Stimulated activated CD8-positive, alpha-beta memory T cell treated with anti-CD3 and anti-CD28 coated beads, Interleukin-15, amount 100 ng/mL, for 1 hour (primary cell): Measurements from ENCODE around the gene LDLRAD4.

Source experiments
- DNase-seq: peaks from one replicate; pipeline ENCODE4 v3.0.0-alpha.2; 2020; ENCODE audit warnings: low read depth

The LDLRAD4 gene

GRCh38 chr18:13430663-13431062 lies 212.1 kb downstream of the LDLRAD4 start:
- DNase-seq = no peak

- DNase-seq = no peak
These were observed 213.3 kb downstream of the LDLRAD4 start for GRCh38 chr18:13431886-13432285.

GRCh38 chr18:13433125-13433524 lies 214.6 kb downstream of the LDLRAD4 start:
- no peak for DNase-seq

GRCh38 chr18:13433685-13434084 lies 215.1 kb downstream of the LDLRAD4 start:
- DNase-seq = no peak

- no peak for DNase-seq
These were observed 216.3 kb downstream of the LDLRAD4 start for GRCh38 chr18:13434854-13435253.

- DNase-seq = no peak
These were observed 217.2 kb downstream of the LDLRAD4 start for GRCh38 chr18:13435586-13436333.

DNA sequence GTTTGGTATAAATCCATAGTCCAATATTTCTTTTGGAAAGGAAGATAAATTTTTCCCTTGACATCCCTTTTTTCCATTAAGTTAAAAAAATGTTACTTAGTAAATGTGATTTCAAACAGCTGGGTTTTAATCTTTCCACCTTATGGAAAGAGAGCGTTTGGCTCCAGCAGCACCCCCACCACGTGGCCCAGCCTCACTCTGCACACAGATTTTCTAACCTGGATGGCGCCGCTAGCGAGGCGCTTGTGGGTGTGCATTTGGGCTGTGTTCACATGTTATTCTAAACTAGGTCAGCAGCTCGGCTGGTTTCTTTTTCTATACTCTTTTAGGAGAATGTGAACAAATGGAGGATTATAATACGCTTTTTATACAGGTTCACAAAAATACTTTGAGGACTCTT lies 218.0 kb downstream of the LDLRAD4 start:
- DNase-seq = no peak

GRCh38 chr18:13437034-13437433 lies 218.5 kb downstream of the LDLRAD4 start:
- DNase-seq = no peak

DNA sequence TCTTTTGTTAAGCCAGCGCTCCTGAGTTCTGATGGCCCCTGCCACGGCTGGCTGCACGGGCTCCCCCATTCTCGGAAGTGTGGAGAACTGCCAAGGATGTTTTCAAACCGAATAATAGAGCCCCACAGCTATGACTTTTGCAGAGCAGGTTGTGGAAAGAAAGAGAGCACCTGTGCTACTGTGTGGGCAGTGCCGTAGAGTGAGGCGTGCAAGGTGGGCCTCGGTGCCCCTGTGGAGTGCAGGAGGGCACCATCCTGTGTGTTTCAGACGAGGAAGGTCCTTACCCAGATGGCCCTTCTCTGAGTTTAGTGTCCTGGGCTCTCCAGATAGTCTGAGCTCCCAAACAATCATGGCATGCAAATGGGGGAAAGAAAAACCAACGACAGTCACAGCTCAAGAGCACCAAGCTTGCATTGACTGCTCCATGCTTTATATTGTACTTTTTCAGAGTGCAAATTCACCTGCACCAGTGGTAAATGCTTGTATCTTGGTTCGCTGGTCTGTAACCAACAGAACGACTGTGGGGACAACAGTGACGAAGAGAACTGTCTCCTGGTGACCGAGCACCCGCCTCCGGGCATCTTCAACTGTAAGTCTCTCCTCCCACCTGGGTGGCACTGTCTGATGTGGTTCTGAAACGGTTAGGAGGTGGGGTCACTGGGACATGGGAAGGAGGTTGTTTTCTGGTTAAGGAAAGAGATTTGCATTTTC lies 219.4 kb downstream of the LDLRAD4 start:
- DNase-seq = no peak

DNA sequence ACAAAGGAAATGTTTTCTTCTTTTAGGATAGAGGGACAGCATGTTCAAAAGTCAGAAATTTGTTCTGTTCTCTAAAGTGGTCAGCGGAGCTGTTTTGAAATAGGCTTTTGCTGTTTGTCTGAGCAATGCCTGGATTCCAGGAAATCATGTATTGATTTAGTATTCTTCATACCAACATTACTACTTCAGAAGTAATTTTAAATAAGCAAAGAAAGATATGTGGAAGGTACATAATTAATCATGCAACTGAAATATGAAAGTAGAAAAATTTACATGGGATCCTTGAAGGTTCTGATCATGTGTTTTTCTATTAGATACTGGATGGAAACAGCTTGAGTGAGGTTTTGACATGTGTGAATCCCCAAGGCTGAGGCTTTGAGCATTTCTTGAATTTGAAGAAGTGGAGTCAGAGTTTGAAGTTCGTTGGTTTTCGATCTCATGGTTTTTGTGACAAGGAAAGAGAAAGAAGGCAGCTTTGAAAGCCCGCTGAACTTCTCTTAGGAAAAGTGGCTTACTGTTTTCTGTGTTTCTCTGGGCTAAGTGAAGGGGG lies 220.0 kb downstream of the LDLRAD4 start:
- DNase-seq = no peak

GRCh38 chr18:13439461-13439860 lies 220.9 kb downstream of the LDLRAD4 start:
- no peak for DNase-seq

DNA sequence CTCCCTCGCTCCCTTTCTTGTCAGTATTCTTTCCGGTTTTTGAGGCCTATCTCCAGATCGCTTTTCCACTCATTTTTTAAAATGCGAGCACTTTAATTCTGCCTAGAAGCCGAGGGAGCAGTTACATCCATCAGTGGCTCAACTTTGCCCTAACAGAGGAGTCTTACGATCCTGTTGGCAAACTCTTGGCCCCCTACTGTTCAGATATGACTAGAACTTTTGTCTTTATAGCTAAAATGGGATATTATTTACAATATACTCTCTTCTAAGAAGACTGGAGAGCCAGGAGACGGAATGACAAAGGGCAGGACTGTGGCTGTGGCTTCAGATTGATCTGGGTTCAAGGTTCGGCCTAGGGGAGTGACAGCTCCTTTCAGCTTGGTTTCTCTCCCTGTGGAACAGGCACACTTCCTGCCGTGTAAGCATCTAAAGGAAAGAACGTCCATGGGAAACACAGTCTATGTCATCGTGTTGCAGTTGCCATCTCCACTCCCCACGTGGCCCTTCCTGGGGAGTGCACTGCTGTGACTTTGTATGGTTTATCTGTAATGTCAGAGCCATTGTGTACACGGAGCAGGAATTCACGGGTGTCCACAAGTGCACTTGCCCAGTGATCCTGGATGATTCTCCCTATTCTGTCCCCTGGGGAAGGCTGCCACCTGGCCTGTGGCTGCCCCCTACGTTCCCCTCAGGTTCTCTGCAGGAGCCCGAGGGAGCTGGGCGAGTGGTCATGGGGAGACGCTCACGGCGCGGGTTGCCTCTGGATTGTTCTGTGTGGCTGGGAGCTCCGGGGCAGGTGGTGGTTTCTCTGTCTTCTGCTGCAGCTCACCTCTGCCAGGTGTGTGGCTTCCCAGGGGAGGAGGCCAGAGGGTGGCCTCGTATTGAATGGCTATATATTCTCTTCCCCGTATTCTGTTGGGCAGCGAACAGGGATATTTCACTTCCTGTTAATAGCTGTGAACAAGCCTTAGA lies 222.0 kb downstream of the LDLRAD4 start:
- DNase-seq = no peak

- no peak for DNase-seq
These were observed 223.2 kb downstream of the LDLRAD4 start for GRCh38 chr18:13441736-13442135.

- DNase-seq = no peak
These were observed 223.9 kb downstream of the LDLRAD4 start for GRCh38 chr18:13442451-13442850.

GRCh38 chr18:13443552-13443951 lies 225.0 kb downstream of the LDLRAD4 start:
- no peak for DNase-seq

GRCh38 chr18:13444430-13445240 lies 226.1 kb downstream of the LDLRAD4 start:
- DNase-seq = no peak

DNA sequence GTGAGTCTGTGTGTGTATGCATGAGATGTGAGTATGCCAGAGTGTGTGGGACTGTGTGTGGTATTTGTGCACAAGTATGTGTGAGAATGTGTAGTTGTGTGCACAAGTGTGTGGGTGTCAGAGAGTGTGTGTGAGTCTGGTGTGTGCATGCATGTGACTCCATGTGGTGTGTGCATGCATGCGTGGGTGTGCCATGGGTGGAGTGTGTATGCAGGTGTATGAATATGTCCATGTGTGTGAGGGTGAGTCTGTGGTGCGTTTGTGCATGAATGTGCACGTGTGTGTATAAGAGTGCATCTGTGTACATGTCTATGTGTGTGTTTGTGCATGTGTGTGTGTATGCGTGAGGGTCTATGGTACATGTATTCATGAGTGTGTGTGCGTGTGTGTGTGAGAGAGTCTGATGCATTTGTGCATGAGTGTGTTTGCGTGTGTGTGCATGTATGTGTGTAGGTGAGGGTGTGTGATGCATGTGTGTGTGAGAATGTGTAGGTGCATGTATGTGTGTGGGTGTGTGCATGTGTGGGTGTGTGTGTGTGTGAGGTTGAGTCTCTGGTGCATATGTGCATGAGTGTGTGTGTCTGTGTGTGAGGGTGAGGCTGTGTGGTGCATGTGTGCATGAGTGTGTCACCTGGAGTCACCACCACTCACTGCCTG lies 226.8 kb downstream of the LDLRAD4 start:
- DNase-seq = no peak

- no peak for DNase-seq
These were observed 227.5 kb downstream of the LDLRAD4 start for GRCh38 chr18:13446024-13446423.

- DNase-seq = no peak
These were observed 228.3 kb downstream of the LDLRAD4 start for GRCh38 chr18:13446610-13447461.
